Psoas muscle (tissue), 8 donors: Measurements from ENCODE around the gene CEP162. TPM values are rescaled to one million over a fixed set of nuclear protein-coding genes. Genes with fewer than 3 reads are reported as not detected.

ENCODE experiments used
- ATAC-seq, 4 donors: fragments of 200-7000 bp; cut with Tn5 transposase; one replicate each; pipeline ENCODE4 v1.9.1; 2020; ENCODE audit warnings: moderate library complexity in 3 of 4, mild to moderate bottlenecking in 2 of 4
- DNase-seq, 2 donors: peaks; one replicate each; pipeline ENCODE4 v3.0.0-alpha.2; 2020
- H3K27ac ChIP-seq: fragments of 200-600 bp; one replicate; pipeline ENCODE4 v1.8.0; 2022
- H3K27me3 ChIP-seq, 3 donors: fragments of 200-600 bp in 1 of 3; one replicate each; pipeline versions ENCODE4 v1.6.1 to v1.8.0; 2013 to 2022; ENCODE audit warnings: low read length in 2 of 3, mild to moderate bottlenecking in 2 of 3, moderate library complexity in 1 of 3; ENCODE audit not compliant: insufficient read depth in 3 of 3
- H3K36me3 ChIP-seq, 2 donors: fragments of 200-600 bp in 1 of 2; one replicate each; pipeline versions ENCODE4 v1.6.1 to v1.8.0; 2013 to 2022; ENCODE audit warnings: low read depth in 1 of 2, mild to moderate bottlenecking in 1 of 2, moderate library complexity in 1 of 2; ENCODE audit not compliant: insufficient read depth in 1 of 2
- H3K4me1 ChIP-seq: fragments of 200-600 bp; one replicate; pipeline ENCODE4 v1.8.0; 2022
- H3K4me3 ChIP-seq: fragments of 200-600 bp; one replicate; pipeline ENCODE4 v1.8.0; 2022; ENCODE audit warnings: mild to moderate bottlenecking
- H3K9me3 ChIP-seq: fragments of 200-600 bp; one replicate; pipeline ENCODE4 v1.8.0; 2022
- CTCF ChIP-seq: fragments of 200-600 bp; IDR thresholded peaks from one replicate; pipeline ENCODE4 v1.8.0; 2022; ENCODE audit warnings: antibody characterized with exemption
- WGBS, 3 donors: extraction: QIAGEN DNeasy Blood & Tissue Kit; methylation state at CpG; one replicate each; pipeline versions ENCODE4 v1.1.6 to v1.1.7; 2013; 5-methylcytosine and 5-hydroxymethylcytosine counted together
- intact Hi-C, 2 donors: fragments of 100-400 bp; cut with DNase I; formaldehyde crosslinking; loops; one replicate each; pipeline versions ENCODE4 v1.11.0 to v1.14.2; 2022
- polyA plus RNA-seq, 3 donors: library from polyadenylated mRNA; stranded (reverse); fragments of 200-250 nt; gene quantifications; one replicate each; pipeline ENCODE4 v1.2.3, GENCODE V29; 2013
- total RNA-seq, 4 donors: library from RNA; stranded (reverse); fragmentation: NEBNext Ultra II Directional in 2 of 4; extraction: Animal tissue kit (Norgen Biotek cat#: 25700) in 2 of 4; gene quantifications; one replicate each; pipeline versions ENCODE4 v1.2.1 to v1.2.4, GENCODE V29; 2021 to 2023
- donor health status: healthy with polysubstance abuse.
- donor health status: DM: no; HTN: no; CAD: no; lungs with moderate emphysema.
- donor health status: Bipolar disorder and iron deficiency.
- donor health status: healthy.
- donor health status: DM: yes; HTN: yes; CAD: no.
- donor health status: DM: no; HTN: no; CAD: no.
- donor health status: DM: no; HTN: no; CAD: no.
- donor health status: DM: yes; HTN: yes; CAD: no.

The CEP162 gene
- total and polyA plus RNA-seq, 7 donors, result 1.5 to 4.0 (median 2.4) TPM

- H3K36me3 ChIP-seq, result peaks cover 2 to 31% of the 10 kb centered on the region in 2 donors
Observed at GRCh38 chr6:84150705-84151104, 76.7 kb downstream of the CEP162 start.

DNA sequence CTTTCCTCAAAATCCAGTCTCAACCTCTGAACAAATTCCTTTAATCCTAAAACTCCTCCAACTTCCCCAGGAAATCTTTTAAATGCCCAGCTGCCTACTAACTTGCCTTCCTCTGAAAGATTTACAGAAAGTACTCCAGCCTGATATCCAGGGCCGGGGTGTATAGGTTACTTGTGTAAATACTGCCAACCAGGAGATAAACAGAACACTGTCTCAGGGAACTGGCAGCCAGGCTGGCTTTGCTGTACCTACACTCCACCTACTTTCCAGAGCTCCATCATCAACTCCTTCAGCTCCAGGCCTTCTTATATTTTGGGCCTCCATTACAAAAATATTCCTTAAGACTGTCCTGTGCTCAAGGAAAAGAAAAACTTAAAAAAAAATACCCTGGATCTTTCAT lies 85.9 kb downstream of the CEP162 start:
- ATAC-seq (no peak), DNase-seq (no peak)
- Histone ChIP-seq H3K27me3 (no peaks in the 10 kb centered on the region), H3K27ac (no peak overlapping the region), H3K4me3 (no peak overlapping the region), H3K9me3 (no peaks in the 10 kb centered on the region), H3K36me3 (peaks cover 0 to 2% of the 10 kb centered on the region in 2 donors), H3K4me1 (no peaks in the 10 kb centered on the region)
- TF ChIP-seq CTCF, result no peak
- intact Hi-C loops, result no loop called here
- WGBS, 3 donors, result 81 to 85% (median 82%) methylated on average over 1 of the region's 1 CpG

More at GRCh38 chr6:84150705-84151104, 76.7 kb downstream of the CEP162 start:
- TF ChIP-seq CTCF, result no peak
- ATAC-seq, result no peak
- Histone ChIP-seq H3K27me3 (no peaks in the 10 kb centered on the region), H3K27ac (no peak overlapping the region), H3K4me3 (no peak overlapping the region), H3K4me1 (no peaks in the 10 kb centered on the region), H3K9me3 (no peaks in the 10 kb centered on the region)
- DNase-seq, result no peak
- WGBS, 3 donors, result 93 to 97% (median 94%) methylated on average over 1 of the region's 1 CpG
- intact Hi-C loops, result no loop called here

- Histone ChIP-seq H3K4me3 (no peak overlapping the region), H3K36me3 (no peaks in the 10 kb centered on the region), H3K27ac (no peak overlapping the region), H3K4me1 (no peaks in the 10 kb centered on the region), H3K27me3 (no peaks in the 10 kb centered on the region), H3K9me3 (no peaks in the 10 kb centered on the region)
- TF ChIP-seq CTCF, result no peak
- no peak for DNase-seq
- no peak for ATAC-seq
- intact Hi-C loops, result no loop called here
Observed at GRCh38 chr6:84139311-84139710, 88.1 kb downstream of the CEP162 start.

- Histone ChIP-seq H3K27ac (no peak overlapping the region), H3K9me3 (no peaks in the 10 kb centered on the region), H3K36me3 (no peaks in the 10 kb centered on the region), H3K27me3 (no peaks in the 10 kb centered on the region), H3K4me3 (no peak overlapping the region), H3K4me1 (no peaks in the 10 kb centered on the region)
- intact Hi-C loops, result no loop called here
- ATAC-seq, result no peak
- WGBS, 3 donors, result 79 to 82% (median 81%) methylated on average over 2 of the region's 2 CpGs
- no peak for TF ChIP-seq CTCF
- DNase-seq, result no peak
Observed at GRCh38 chr6:84137989-84138575, 89.4 kb downstream of the CEP162 start.

GRCh38 chr6:84137051-84137375 lies 90.4 kb downstream of the CEP162 start:
- WGBS, 3 donors, result 69 to 72% (median 71%) methylated on average over 5 of the region's 5 CpGs
- no peaks in the 10 kb centered on the region for H3K36me3 ChIP-seq

More at GRCh38 chr6:84137051-84137375, 90.4 kb downstream of the CEP162 start:
- H3K4me3 ChIP-seq, result no peak overlapping the region
- H3K27me3 ChIP-seq, result no peaks in the 10 kb centered on the region
- no peaks in the 10 kb centered on the region for H3K9me3 ChIP-seq
- ATAC-seq, result no peak
- no peaks in the 10 kb centered on the region for H3K4me1 ChIP-seq
- no peak for DNase-seq
- H3K27ac ChIP-seq, result no peak overlapping the region
- no peak for TF ChIP-seq CTCF
- intact Hi-C loops, result no loop called here
